SK-N-SH treated with all-trans-retinoic acid at 6 μM for 48 hours (cell line): ENCODE measurements around the gene AZU1.

Experiments
- ATAC-seq: fragments of 200-7000 bp; cut with Tn5 transposase; 3 replicates; pipeline ENCODE4 v1.9.1; 2020; ENCODE audit warnings: mild to moderate bottlenecking, moderate library complexity
- ARNTL ChIP-seq: fragments of 450-650 bp; formaldehyde crosslinking; IDR thresholded peaks from 2 replicates; pipeline ENCODE4 v1.5.0; 2020; ENCODE audit warnings: low read depth, mild to moderate bottlenecking, moderate library complexity, borderline replicate concordance
- BACH2 ChIP-seq: fragments of 250-450 bp; sonication (Bioruptor Pico); IDR thresholded peaks from 2 replicates; pipeline ENCODE4 v1.9.0; 2021; ENCODE audit warnings: mild to moderate bottlenecking, borderline replicate concordance
- CSDC2 ChIP-seq: fragments of 250-450 bp; sonication (Bioruptor Pico); IDR thresholded peaks from 2 replicates; pipeline ENCODE4 v1.5.0; 2020; ENCODE audit warnings: mild to moderate bottlenecking, moderate library complexity
- ESRRG ChIP-seq: fragments of 250-450 bp; sonication (Bioruptor Pico); IDR thresholded peaks from 2 replicates; pipeline ENCODE4 v1.6.1; 2021; ENCODE audit warnings: mild to moderate bottlenecking
- GLIS3 ChIP-seq: fragments of 250-450 bp; sonication (Bioruptor Pico); IDR thresholded peaks from 2 replicates; pipeline ENCODE4 v1.5.0; 2020; ENCODE audit warnings: mild to moderate bottlenecking, moderate library complexity
- ISL1 ChIP-seq: fragments of 250-450 bp; sonication (Bioruptor Pico); IDR thresholded peaks from 2 replicates; pipeline ENCODE4 v2.1.2; 2022; ENCODE audit warnings: mild to moderate bottlenecking, moderate library complexity
- OSR1 ChIP-seq: fragments of 250-450 bp; sonication (Bioruptor Pico); IDR thresholded peaks from 2 replicates; pipeline ENCODE4 v1.8.0; 2022; ENCODE audit warnings: moderate library complexity, mild to moderate bottlenecking, inconsistent platforms
- POU6F1 ChIP-seq: fragments of 250-450 bp; sonication (Bioruptor Pico); IDR thresholded peaks from 2 replicates; pipeline ENCODE4 v1.8.0; 2021; ENCODE audit warnings: low read depth, mild to moderate bottlenecking, moderate library complexity, borderline replicate concordance
- PPARA ChIP-seq: fragments of 250-450 bp; sonication (Bioruptor Pico); IDR thresholded peaks from 2 replicates; pipeline ENCODE4 v1.5.0; 2020; ENCODE audit warnings: mild to moderate bottlenecking, borderline replicate concordance
- SNAI2 ChIP-seq: fragments of 250-450 bp; sonication (Bioruptor Pico); IDR thresholded peaks from 2 replicates; pipeline ENCODE4 v1.5.0; 2020; ENCODE audit warnings: mild to moderate bottlenecking, moderate library complexity
- TCF4 ChIP-seq: fragments of 250-450 bp; sonication (Bioruptor Pico); IDR thresholded peaks from 2 replicates; pipeline ENCODE4 v1.8.0; 2021; ENCODE audit warnings: mild to moderate bottlenecking, moderate library complexity, borderline replicate concordance
- TOX ChIP-seq: fragments of 250-450 bp; sonication (Bioruptor Pico); IDR thresholded peaks from 2 replicates; pipeline ENCODE4 v1.8.0; 2021; ENCODE audit warnings: mild to moderate bottlenecking, moderate library complexity, borderline replicate concordance
- TSHZ2 ChIP-seq: fragments of 250-450 bp; sonication (Bioruptor Pico); IDR thresholded peaks from 2 replicates; pipeline ENCODE4 v1.5.0; 2020; ENCODE audit warnings: mild to moderate bottlenecking, moderate library complexity
- ZC3H10 ChIP-seq: fragments of 250-450 bp; sonication (Bioruptor Pico); IDR thresholded peaks from 2 replicates; pipeline ENCODE4 v1.5.1; 2021; ENCODE audit warnings: mild to moderate bottlenecking, moderate library complexity
- ZFP3 ChIP-seq: fragments of 250-450 bp; sonication (Bioruptor Pico); IDR thresholded peaks from 2 replicates; pipeline ENCODE4 v1.5.0; 2020; ENCODE audit warnings: mild to moderate bottlenecking, moderate library complexity
- ZFP30 ChIP-seq: fragments of 450-650 bp; formaldehyde crosslinking; IDR thresholded peaks from 2 replicates; pipeline ENCODE4 v1.5.0; 2022; ENCODE audit warnings: mild to moderate bottlenecking, moderate library complexity
- ZNF70 ChIP-seq: fragments of 450-650 bp; formaldehyde crosslinking; IDR thresholded peaks from 2 replicates; pipeline ENCODE4 v1.5.0; 2020; ENCODE audit warnings: mild to moderate bottlenecking, moderate library complexity
- ZNF8 ChIP-seq: fragments of 450-650 bp; formaldehyde crosslinking; IDR thresholded peaks from 2 replicates; pipeline ENCODE4 v1.5.0; 2020; ENCODE audit warnings: mild to moderate bottlenecking, moderate library complexity
- TF ChIP-seq, protein P1 (sequence below): fragments of 250-450 bp; sonication (Bioruptor Pico); IDR thresholded peaks from 2 replicates; pipeline ENCODE4 v1.8.0; 2020; ENCODE audit warnings: mild to moderate bottlenecking, moderate library complexity, borderline replicate concordance

The AZU1 gene

GRCh38 chr19:791007-791566 lies 36.5 kb upstream of the AZU1 start (continued):
- TF ChIP-seq TCF4 = no peak
- TF ChIP-seq ZFP3 = no peak
- TF ChIP-seq ZNF70 (CRISPR knock-in tag) = no peak
- TF ChIP-seq ZC3H10 = no peak

DNA sequence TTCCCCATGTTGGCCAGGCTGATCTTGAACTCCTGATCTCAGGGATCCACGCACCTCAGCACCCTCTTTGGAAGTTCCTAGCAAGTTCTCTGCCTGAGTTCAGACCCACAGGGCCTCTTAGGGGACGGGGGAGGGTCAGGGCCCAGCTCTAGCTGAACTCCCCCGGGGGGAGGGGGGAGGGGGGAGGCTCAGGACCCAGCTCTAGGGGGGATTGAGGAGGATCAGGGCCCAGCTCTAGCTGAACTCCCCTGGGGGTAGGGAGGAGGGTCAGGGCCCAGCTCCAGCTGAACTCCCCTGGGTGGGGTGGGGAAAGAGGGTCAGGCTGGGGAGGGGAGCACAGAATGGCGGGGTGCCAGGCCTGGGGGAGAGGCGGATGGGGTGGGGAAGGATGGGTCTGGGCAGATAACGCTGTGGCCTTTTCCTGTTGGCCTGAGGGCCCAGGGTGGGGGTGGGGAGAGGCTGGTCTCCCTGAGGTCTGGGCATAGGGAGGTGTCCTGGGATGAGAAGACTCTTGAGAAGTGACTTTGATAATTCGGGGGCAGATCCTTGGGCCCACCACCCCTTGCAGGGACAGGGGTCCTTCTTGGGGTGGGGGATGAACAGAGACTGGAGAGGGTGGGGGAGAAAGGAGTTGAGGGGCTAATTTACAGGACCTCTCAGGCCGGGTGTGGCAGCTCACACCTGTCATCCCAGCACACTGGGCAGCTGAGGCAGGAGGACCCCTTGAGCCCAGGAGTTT lies 35.9 kb upstream of the AZU1 start:
- TF ChIP-seq ZC3H10 (no peak), GLIS3 (CRISPR knock-in tag) (no peak), POU6F1 (CRISPR knock-in tag) (no peak), ISL1 (CRISPR knock-in tag) (no peak), ARNTL (CRISPR knock-in tag) (no peak), OSR1 (CRISPR knock-in tag) (no peak), ZNF8 (CRISPR knock-in tag) (no peak), BACH2 (CRISPR knock-in tag) (no peak), ZFP3 (no peak), ZFP30 (CRISPR knock-in tag) (no peak), TCF4 (no peak), PPARA (CRISPR knock-in tag) (no peak)
- TF ChIP-seq, protein P1, sequence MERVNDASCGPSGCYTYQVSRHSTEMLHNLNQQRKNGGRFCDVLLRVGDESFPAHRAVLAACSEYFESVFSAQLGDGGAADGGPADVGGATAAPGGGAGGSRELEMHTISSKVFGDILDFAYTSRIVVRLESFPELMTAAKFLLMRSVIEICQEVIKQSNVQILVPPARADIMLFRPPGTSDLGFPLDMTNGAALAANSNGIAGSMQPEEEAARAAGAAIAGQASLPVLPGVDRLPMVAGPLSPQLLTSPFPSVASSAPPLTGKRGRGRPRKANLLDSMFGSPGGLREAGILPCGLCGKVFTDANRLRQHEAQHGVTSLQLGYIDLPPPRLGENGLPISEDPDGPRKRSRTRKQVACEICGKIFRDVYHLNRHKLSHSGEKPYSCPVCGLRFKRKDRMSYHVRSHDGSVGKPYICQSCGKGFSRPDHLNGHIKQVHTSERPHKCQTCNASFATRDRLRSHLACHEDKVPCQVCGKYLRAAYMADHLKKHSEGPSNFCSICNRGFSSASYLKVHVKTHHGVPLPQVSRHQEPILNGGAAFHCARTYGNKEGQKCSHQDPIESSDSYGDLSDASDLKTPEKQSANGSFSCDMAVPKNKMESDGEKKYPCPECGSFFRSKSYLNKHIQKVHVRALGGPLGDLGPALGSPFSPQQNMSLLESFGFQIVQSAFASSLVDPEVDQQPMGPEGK (CRISPR knock-in tag) = no peak
- ATAC-seq = no peak

DNA sequence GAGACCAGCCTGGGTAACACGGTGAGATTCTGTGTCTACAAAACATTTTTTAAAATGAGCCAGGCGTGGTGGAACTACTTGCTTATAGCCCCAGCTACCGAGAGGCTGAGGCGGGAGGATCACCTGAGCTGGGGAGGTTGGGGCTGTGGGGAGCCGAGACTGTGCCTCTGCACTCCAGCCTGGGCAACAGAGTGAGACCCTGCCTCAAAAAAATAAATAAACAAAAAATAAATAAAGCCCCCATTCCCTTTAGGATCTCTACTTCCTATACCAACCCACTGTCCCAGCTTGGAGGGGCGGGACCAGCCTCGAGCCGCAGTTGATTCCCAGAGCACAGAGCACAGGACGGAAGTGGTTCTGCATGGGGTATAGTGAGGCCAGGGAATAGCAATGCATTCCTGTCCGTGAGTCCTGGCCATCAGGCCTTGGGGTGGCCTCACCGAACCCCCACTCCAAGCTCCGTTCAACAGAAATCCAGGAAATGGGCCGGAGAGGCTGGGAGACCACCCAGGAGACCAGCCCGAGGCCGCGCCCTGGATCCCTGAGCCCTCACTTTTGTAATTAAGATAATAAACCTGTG lies 35.2 kb upstream of the AZU1 start:
- no peak for ATAC-seq
- TF ChIP-seq ISL1 (CRISPR knock-in tag) (no peak), POU6F1 (CRISPR knock-in tag) (no peak), PPARA (CRISPR knock-in tag) (no peak), OSR1 (CRISPR knock-in tag) (no peak)

- ATAC-seq = no peak
Measured at GRCh38 chr19:793806-794205, 33.8 kb upstream of the AZU1 start.

More at GRCh38 chr19:793806-794205, 33.8 kb upstream of the AZU1 start:
- no peak for TF ChIP-seq TSHZ2 (CRISPR knock-in tag)
- TF ChIP-seq ESRRG (CRISPR knock-in tag) = no peak
- no peak for TF ChIP-seq TOX
- no peak for TF ChIP-seq TCF4
- no peak for TF ChIP-seq SNAI2 (CRISPR knock-in tag)
- TF ChIP-seq CSDC2 = no peak
- TF ChIP-seq GLIS3 (CRISPR knock-in tag) = no peak
- no peak for TF ChIP-seq POU6F1 (CRISPR knock-in tag)
